ENCODE measurements around the gene ARID1B. TPM values are rescaled to one million over a fixed set of nuclear protein-coding genes. Genes with fewer than 3 reads are reported as not detected.

Gene ARID1B
- total and polyA plus RNA-seq, 8 donors, result 16.2 to 68.0 (median 42.5) TPM

GRCh38 chr6:156825475-156825874 is 48.3 kb downstream of the ARID1B start:
- DNase-seq (no peak), FAIRE-seq (no peak), ATAC-seq (no peak)
- TF ChIP-seq, protein P1, sequence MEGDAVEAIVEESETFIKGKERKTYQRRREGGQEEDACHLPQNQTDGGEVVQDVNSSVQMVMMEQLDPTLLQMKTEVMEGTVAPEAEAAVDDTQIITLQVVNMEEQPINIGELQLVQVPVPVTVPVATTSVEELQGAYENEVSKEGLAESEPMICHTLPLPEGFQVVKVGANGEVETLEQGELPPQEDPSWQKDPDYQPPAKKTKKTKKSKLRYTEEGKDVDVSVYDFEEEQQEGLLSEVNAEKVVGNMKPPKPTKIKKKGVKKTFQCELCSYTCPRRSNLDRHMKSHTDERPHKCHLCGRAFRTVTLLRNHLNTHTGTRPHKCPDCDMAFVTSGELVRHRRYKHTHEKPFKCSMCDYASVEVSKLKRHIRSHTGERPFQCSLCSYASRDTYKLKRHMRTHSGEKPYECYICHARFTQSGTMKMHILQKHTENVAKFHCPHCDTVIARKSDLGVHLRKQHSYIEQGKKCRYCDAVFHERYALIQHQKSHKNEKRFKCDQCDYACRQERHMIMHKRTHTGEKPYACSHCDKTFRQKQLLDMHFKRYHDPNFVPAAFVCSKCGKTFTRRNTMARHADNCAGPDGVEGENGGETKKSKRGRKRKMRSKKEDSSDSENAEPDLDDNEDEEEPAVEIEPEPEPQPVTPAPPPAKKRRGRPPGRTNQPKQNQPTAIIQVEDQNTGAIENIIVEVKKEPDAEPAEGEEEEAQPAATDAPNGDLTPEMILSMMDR (IDR thresholded peaks at IDR 0.05), result no peak
- H3K36me3 ChIP-seq, result peaks cover 0 to 4% (median 0%) of the 10 kb centered on the region in 3 donors
- H3K4me3 ChIP-seq, result no peak overlapping the region
- H3K4me1 ChIP-seq, result peaks cover 20 to 31% (median 26%) of the 10 kb centered on the region in 3 donors
- no peak overlapping the region for H3K27ac ChIP-seq
- intact Hi-C loops (cut with DNase I), result no loop called here
- H3K9me3 ChIP-seq, result no peaks in the 10 kb centered on the region
- WGBS, 2 donors, result 24 to 31% methylated on average over 3 of the region's 3 CpGs
- H3K27me3 ChIP-seq, result no peaks in the 10 kb centered on the region

DNA sequence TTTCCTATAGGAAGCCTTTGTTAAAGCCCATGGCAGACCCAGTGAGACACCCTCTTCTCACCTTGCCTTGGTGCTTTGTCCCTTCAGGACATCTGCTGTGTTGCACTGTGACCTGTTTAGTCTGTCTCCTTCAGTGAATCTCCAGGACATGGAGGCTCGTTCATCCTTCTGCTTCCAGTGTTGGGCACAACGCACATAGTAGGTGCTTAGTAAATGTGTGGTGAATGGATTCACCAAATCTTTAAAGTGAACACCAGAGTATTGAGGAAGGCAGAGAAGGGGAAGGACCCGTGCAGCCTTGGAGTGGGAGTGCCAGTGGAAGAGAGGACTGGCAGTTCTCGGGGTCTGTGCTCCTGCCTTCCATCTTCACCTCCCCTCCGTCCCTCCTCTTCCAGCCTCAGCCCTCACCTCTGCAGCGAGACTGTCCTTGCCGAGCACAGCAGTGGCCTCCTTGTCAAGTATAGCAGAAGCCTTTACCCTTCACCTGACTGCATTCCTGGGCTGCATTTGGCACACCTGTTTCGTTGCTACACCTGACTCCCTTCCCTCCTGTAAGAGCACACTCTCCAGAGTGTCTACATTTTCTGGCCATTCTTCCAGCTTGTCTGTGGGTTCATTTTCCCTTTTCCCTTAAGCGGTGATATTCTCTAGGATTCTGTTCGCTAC is 49.2 kb downstream of the ARID1B start:
- H3K4me3 ChIP-seq, result no peak overlapping the region
- H3K27ac ChIP-seq, result no peak overlapping the region
- WGBS, 2 donors, result 53 to 57% methylated on average over 10 of the region's 10 CpGs
- H3K27me3 ChIP-seq, result no peaks in the 10 kb centered on the region
- ATAC-seq (peak; percentile 53 to 80 (median 64)), DNase-seq (no peak), FAIRE-seq (no peak)
- intact Hi-C loops (cut with DNase I), result no loop called here
- H3K9me3 ChIP-seq, result no peaks in the 10 kb centered on the region
- H3K4me1 ChIP-seq, result peaks cover 20 to 31% (median 26%) of the 10 kb centered on the region in 3 donors
- peaks cover 0 to 6% (median 0%) of the 10 kb centered on the region in 3 donors for H3K36me3 ChIP-seq
- TF ChIP-seq, protein P1 (IDR thresholded peaks at IDR 0.05), result no peak

- Histone ChIP-seq H3K27me3 (no peaks in the 10 kb centered on the region), H3K4me3 (no peak overlapping the region), H3K27ac (no peak overlapping the region), H3K36me3 (peaks cover 0 to 6% (median 0%) of the 10 kb centered on the region in 3 donors), H3K9me3 (no peaks in the 10 kb centered on the region), H3K4me1 (peaks cover 20 to 29% (median 28%) of the 10 kb centered on the region in 3 donors)
- ATAC-seq (peak; percentile 51 to 61 (median 56)), FAIRE-seq (no peak), DNase-seq (peak in 1 of 6 donors; percentile 46)
- TF ChIP-seq, protein P1 (IDR thresholded peaks at IDR 0.05), result no peak
- intact Hi-C loops (cut with DNase I), result no loop called here
- 52 to 67% methylated on average over 4 of the region's 4 CpGs for WGBS, 2 donors
Measured at GRCh38 chr6:156827382-156827781, 50.2 kb downstream of the ARID1B start.

- H3K4me1 ChIP-seq, result peaks cover 20 to 35% (median 34%) of the 10 kb centered on the region in 3 donors
- peak in 1 of 6 donors; percentile 22 for DNase-seq
- H3K9me3 ChIP-seq, result no peaks in the 10 kb centered on the region
- TF ChIP-seq, protein P1 (IDR thresholded peaks at IDR 0.05), result no peak
- H3K27me3 ChIP-seq, result no peaks in the 10 kb centered on the region
- no peak for FAIRE-seq
- peaks cover 0 to 6% (median 0%) of the 10 kb centered on the region in 3 donors for H3K36me3 ChIP-seq
- H3K4me3 ChIP-seq, result no peak overlapping the region
- peak; percentile 36 to 60 (median 50) for ATAC-seq
- intact Hi-C loops (cut with DNase I), result no loop called here
- WGBS, 2 donors, result 46 to 55% methylated on average over 5 of the region's 5 CpGs
- H3K27ac ChIP-seq, result peak overlapping the region in 2 of 4 donors; percentile 8 to 13
Measured at GRCh38 chr6:156828280-156828703, 51.1 kb downstream of the ARID1B start.

GRCh38 chr6:156830126-156830525 is 52.9 kb downstream of the ARID1B start:
- ATAC-seq (no peak), DNase-seq (no peak), FAIRE-seq (no peak)
- Histone ChIP-seq H3K4me3 (no peak overlapping the region), H3K4me1 (peaks cover 29 to 45% (median 42%) of the 10 kb centered on the region in 3 donors), H3K9me3 (no peaks in the 10 kb centered on the region), H3K27ac (no peak overlapping the region), H3K27me3 (no peaks in the 10 kb centered on the region), H3K36me3 (peaks cover 0 to 6% (median 0%) of the 10 kb centered on the region in 3 donors)
- intact Hi-C loops (cut with DNase I), result loop anchor here in 1 of 3 donors (10.0 kb wide), 1 partner anchor 115 kb away; no protein-coding TSS in a partner anchor
- WGBS, 2 donors, result 96 to 98% methylated on average over 9 of the region's 9 CpGs
- TF ChIP-seq, protein P1 (IDR thresholded peaks at IDR 0.05), result no peak

All from pancreas (tissue), 10 donors.